Measurements from ENCODE around the gene TRO. TPM values are rescaled to one million over a fixed set of nuclear protein-coding genes. Genes with fewer than 3 reads are reported as not detected.
A peak's percentile ranks its signal among the peaks of the same experiment; 100 is the strongest.

Gene TRO
- total and polyA plus RNA-seq, 2 of the 13 experiments (the other 11 are each of a cell fraction or from before 2014, with no cell fraction given): 13.8 to 25.4 TPM

GRCh38 chrX:54920610-54921426 is at the start of gene TRO (continued):
- TF ChIP-seq GRHL1 (CRISPR knock-in tag; conservative IDR thresholded peaks at IDR 0.05) (no peak), TBX3 (IDR thresholded peaks at IDR 0.05; ENCODE audit: borderline replicate concordance) (no peak), MEIS1 (CRISPR knock-in tag; IDR thresholded peaks at IDR 0.05; ENCODE audit: borderline replicate concordance) (no peak), RORA (CRISPR knock-in tag; IDR thresholded peaks at IDR 0.05) (no peak), BHLHE40 (IDR thresholded peaks at IDR 0.05; ENCODE audit: low read length) (no peak), POLR2A (IDR thresholded peaks at IDR 0.05; ENCODE audit: insufficient read depth in 1 of 2, low read depth in 2 of 2, low read length in 2 of 2) (peak in 1 of 2 experiments; percentile 53; a peak in 1 of 4 replicates), ZNF292 (CRISPR knock-in tag; IDR thresholded peaks at IDR 0.05; ENCODE audit: borderline replicate concordance, low read depth) (no peak), ZNF740 (CRISPR knock-in tag; IDR thresholded peaks at IDR 0.05) (no peak), ZNF430 (CRISPR knock-in tag; IDR thresholded peaks at IDR 0.05) (no peak), LBX2 (CRISPR knock-in tag; IDR thresholded peaks at IDR 0.05; ENCODE audit: borderline replicate concordance) (no peak), PLSCR1 (CRISPR knock-in tag; IDR thresholded peaks at IDR 0.05; ENCODE audit: borderline replicate concordance) (no peak), ZNF142 (CRISPR knock-in tag; IDR thresholded peaks at IDR 0.05) (no peak), MIER3 (CRISPR knock-in tag; IDR thresholded peaks at IDR 0.05; ENCODE audit: borderline replicate concordance) (no peak), ATM (IDR thresholded peaks at IDR 0.05; ENCODE audit: borderline replicate concordance) (no peak), TARDBP (CRISPR knock-in tag; IDR thresholded peaks at IDR 0.05) (no peak), SMAD9 (CRISPR knock-in tag; IDR thresholded peaks at IDR 0.05) (no peak), ZNF17 (CRISPR knock-in tag; IDR thresholded peaks at IDR 0.05) (no peak), ONECUT2 (CRISPR knock-in tag; IDR thresholded peaks at IDR 0.05) (no peak), ELF3 (CRISPR knock-in tag; IDR thresholded peaks at IDR 0.05) (0 out of 2 replicates have a peak, but pooled peaks have one; percentile 13), POLR2AphosphoS5 (IDR thresholded peaks at IDR 0.05; ENCODE audit: low read depth, low read length) (peak; percentile 30; the same call in 1 of the 2 replicates)

Measured in HepG2 (cell line).